Measurements from ENCODE around the gene PID1.

- no peak for TF ChIP-seq CTCF (IDR thresholded peaks at IDR 0.05)
- TF ChIP-seq EZH2 (IDR thresholded peaks at IDR 0.05) = no peak
These were observed 199.7 kb downstream of the PID1 start for GRCh38 chr2:229071292-229071976.

Measured in neural progenitor cell (in vitro differentiated cells).